ENCODE data around the gene PSMC1.

DNA sequence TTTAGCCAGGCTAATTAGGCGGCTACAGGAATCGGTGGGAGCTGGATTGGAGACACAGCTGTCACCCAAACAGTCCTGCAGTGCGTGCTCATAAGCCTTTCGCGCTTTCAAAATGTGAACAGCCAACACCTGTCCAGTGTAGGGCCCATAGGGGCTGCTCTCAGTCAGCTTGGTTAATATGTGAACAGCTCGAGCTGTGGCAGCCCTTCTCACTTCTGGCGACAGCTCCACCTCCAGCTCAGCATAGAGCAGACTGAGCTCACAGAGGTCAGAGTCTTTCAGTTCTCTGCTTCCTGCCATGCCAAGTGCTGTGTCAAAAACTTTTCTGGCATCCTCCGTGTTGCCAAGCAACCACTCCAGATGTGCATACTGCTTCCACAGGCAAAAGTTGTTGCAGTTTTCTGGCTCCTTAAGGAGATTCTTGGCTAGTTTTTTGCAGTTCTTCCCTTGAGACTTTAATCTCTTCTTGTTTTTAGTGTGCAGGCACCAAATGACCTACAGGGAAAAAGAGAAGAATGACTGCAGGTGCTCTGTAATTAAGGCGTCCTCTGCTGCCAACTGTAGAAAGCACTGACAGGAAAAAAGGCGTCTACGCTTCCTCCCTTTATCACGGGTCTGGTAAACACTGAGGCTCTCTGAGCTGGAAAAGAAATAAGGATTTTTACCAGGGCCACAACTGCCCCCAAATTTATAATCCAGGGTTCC lies 32.5 kb downstream of the PSMC1 start:
- TF ChIP-seq CTCF (IDR thresholded peaks at IDR 0.05 in 2 of 3, conservative IDR thresholded peaks at IDR 0.05 in 1 of 3; ENCODE audit: borderline replicate concordance in 1 of 3, insufficient read depth in 1 of 3, low read depth in 2 of 3, low read length in 2 of 3) (no peak), EZH2phosphoT487 (IDR thresholded peaks at IDR 0.05; ENCODE audit: borderline replicate concordance) (no peak), TCF7L2 (IDR thresholded peaks at IDR 0.05; ENCODE audit: borderline replicate concordance, extremely low read depth, insufficient read depth, insufficient read length) (no peak), POLR2A (IDR thresholded peaks at IDR 0.05; ENCODE audit: borderline replicate concordance, extremely low read depth, insufficient read depth, insufficient read length) (no peak)
